ENCODE results near the gene OR4D6. TPM values are rescaled to one million over a fixed set of nuclear protein-coding genes. Genes with fewer than 3 reads are reported as not detected.
"Not testable (repeated sequence)": the region's sequence is repeated elsewhere in the genome, so short reads cannot be mapped to it uniquely, and the experiment has no call there.

Gene OR4D6
- total RNA-seq, 1 donor from 2014 or later = not detected

- H3K4me3 Mint-ChIP-seq (ENCODE audit: low read depth) = no peak overlapping the region
- peaks cover 22% of the 10 kb centered on the region for H3K4me1 Mint-ChIP-seq (ENCODE audit: low read depth)
- DNase-seq (ENCODE audit: low spot score, unreplicated experiment) = peak; percentile 29
- H3K36me3 Mint-ChIP-seq (ENCODE audit: insufficient read depth) = no peaks in the 10 kb centered on the region
- H3K27ac Mint-ChIP-seq = no peak overlapping the region
- peak; percentile 84 for TF ChIP-seq CTCF (IDR thresholded peaks at IDR 0.05; ENCODE audit: unreplicated experiment)
- H3K27me3 Mint-ChIP-seq = peaks cover 6% of the 10 kb centered on the region
- H3K9me3 Mint-ChIP-seq (ENCODE audit: low read depth) = peaks cover under 1% of the 10 kb centered on the region
Observed at GRCh38 chr11:59429924-59430516, 26.7 kb upstream of the OR4D6 start.

GRCh38 chr11:59436169-59436568, 20.6 kb upstream of the OR4D6 start, which contains the start of gene OR5A1:
Gene OR5A1 (plus strand): TSS chr11:59436469. CDS start chr11:59443169, 6,700 bp downstream.
- Mint-ChIP-seq H3K4me1 (ENCODE audit: low read depth) (no peaks in the 10 kb centered on the region), H3K9me3 (ENCODE audit: low read depth) (no peaks in the 10 kb centered on the region), H3K27me3 (peaks cover 6% of the 10 kb centered on the region), H3K36me3 (ENCODE audit: insufficient read depth) (no peaks in the 10 kb centered on the region), H3K4me3 (ENCODE audit: low read depth) (no peak within 1 kb of the TSS), H3K27ac (no peak within 1 kb of the TSS)
- no peak for DNase-seq (ENCODE audit: low spot score, unreplicated experiment)
- TF ChIP-seq CTCF (IDR thresholded peaks at IDR 0.05; ENCODE audit: unreplicated experiment) = no peak

GRCh38 chr11:59437770-59438169, 19.0 kb upstream of the OR4D6 start:
- no peak for TF ChIP-seq CTCF (IDR thresholded peaks at IDR 0.05; ENCODE audit: unreplicated experiment)
- H3K27me3 Mint-ChIP-seq = no peaks in the 10 kb centered on the region
- no peaks in the 10 kb centered on the region for H3K4me1 Mint-ChIP-seq (ENCODE audit: low read depth)
- H3K9me3 Mint-ChIP-seq (ENCODE audit: low read depth) = no peaks in the 10 kb centered on the region
- no peak overlapping the region for H3K27ac Mint-ChIP-seq
- no peaks in the 10 kb centered on the region for H3K36me3 Mint-ChIP-seq (ENCODE audit: insufficient read depth)
- H3K4me3 Mint-ChIP-seq (ENCODE audit: low read depth) = no peak overlapping the region
- no peak for DNase-seq (ENCODE audit: low spot score, unreplicated experiment)

GRCh38 chr11:59445624-59446023, 11.1 kb upstream of the OR4D6 start:
- not testable (repeated sequence) for H3K36me3 Mint-ChIP-seq (ENCODE audit: insufficient read depth); H3K4me1 Mint-ChIP-seq (ENCODE audit: low read depth); H3K27ac Mint-ChIP-seq; H3K27me3 Mint-ChIP-seq; DNase-seq (ENCODE audit: low spot score, unreplicated experiment); H3K4me3 Mint-ChIP-seq (ENCODE audit: low read depth)
- H3K9me3 Mint-ChIP-seq (ENCODE audit: low read depth) = peaks cover 19% of the 10 kb centered on the region

- H3K36me3 Mint-ChIP-seq (ENCODE audit: insufficient read depth) = no peaks in the 10 kb centered on the region
- no peak for TF ChIP-seq CTCF (IDR thresholded peaks at IDR 0.05; ENCODE audit: unreplicated experiment)
- no peak overlapping the region for H3K4me3 Mint-ChIP-seq (ENCODE audit: low read depth)
- H3K9me3 Mint-ChIP-seq (ENCODE audit: low read depth) = peaks cover 19% of the 10 kb centered on the region
- H3K27me3 Mint-ChIP-seq = no peaks in the 10 kb centered on the region
- no peak for DNase-seq (ENCODE audit: low spot score, unreplicated experiment)
- no peaks in the 10 kb centered on the region for H3K4me1 Mint-ChIP-seq (ENCODE audit: low read depth)
- H3K27ac Mint-ChIP-seq = no peak overlapping the region
Observed at GRCh38 chr11:59448484-59448883, 8.3 kb upstream of the OR4D6 start.

- no peak for TF ChIP-seq CTCF (IDR thresholded peaks at IDR 0.05; ENCODE audit: unreplicated experiment)
- Mint-ChIP-seq H3K36me3 (ENCODE audit: insufficient read depth) (no peaks in the 10 kb centered on the region), H3K27ac (no peak overlapping the region), H3K9me3 (ENCODE audit: low read depth) (peaks cover 4% of the 10 kb centered on the region), H3K4me3 (ENCODE audit: low read depth) (no peak overlapping the region), H3K4me1 (ENCODE audit: low read depth) (peaks cover 6% of the 10 kb centered on the region), H3K27me3 (no peaks in the 10 kb centered on the region)
- no peak for DNase-seq (ENCODE audit: low spot score, unreplicated experiment)
Observed at GRCh38 chr11:59459916-59460315, 3.2 kb downstream of the OR4D6 start.
